K562 (cell line): Measurements from ENCODE around the gene EVI5L. TPM values are rescaled to one million over a fixed set of nuclear protein-coding genes. Genes with fewer than 3 reads are reported as not detected.
A peak's percentile ranks its signal among the peaks of the same experiment; 100 is the strongest.

Experiments used
- CBX2 ChIP-seq: fragments of 200-600 bp; sonication (generic); IDR thresholded peaks from one replicate; pipeline ENCODE4 v1.6.1; 2012; ENCODE audit warnings: mild to moderate bottlenecking, low read length, inconsistent platforms; ENCODE audit not compliant: insufficient read depth, poor library complexity, severe bottlenecking
- CHD1 ChIP-seq: fragments of 200-600 bp; sonication (generic); IDR thresholded peaks from one replicate; pipeline ENCODE4 v1.6.1; 2012; ENCODE audit warnings: mild to moderate bottlenecking, moderate library complexity, low read length, inconsistent platforms
- EP400 ChIP-seq: fragments of 450-650 bp; IDR thresholded peaks from 2 replicates; pipeline ENCODE4 v1.6.1; 2017; ENCODE audit warnings: antibody characterized with exemption, mild to moderate bottlenecking, moderate library complexity
- GABPB2 ChIP-seq: fragments of 250-450 bp; sonication (Bioruptor Pico); conservative IDR thresholded peaks from 2 replicates; pipeline ENCODE4 v1.5.1; 2021; ENCODE audit warnings: mild to moderate bottlenecking
- MBD1 ChIP-seq: fragments of 250-450 bp; sonication (Bioruptor Pico); IDR thresholded peaks from 2 replicates; pipeline ENCODE4 v1.8.0; 2022; ENCODE audit warnings: inconsistent platforms
- PBX2 ChIP-seq, 2 experiments: IDR thresholded peaks in 1 of 2; conservative IDR thresholded peaks in 1 of 2; 2 replicates each; pipeline ENCODE4 v1.6.1; 2016; ENCODE audit warnings: low read depth in 2 of 2, mild to moderate bottlenecking in 1 of 2, missing compliant biosample characterization in 1 of 2, missing genetic modification characterization in 1 of 2, moderate library complexity in 1 of 2
- PRDM10 ChIP-seq: fragments of 450-650 bp; IDR thresholded peaks from 2 replicates; pipeline ENCODE4 v1.6.1; 2018; ENCODE audit not compliant: partially characterized antibody
- RBBP5 ChIP-seq: fragments of 200-600 bp; sonication (generic); IDR thresholded peaks from 2 replicates; pipeline ENCODE4 v1.6.1; 2012; ENCODE audit warnings: borderline replicate concordance, mild to moderate bottlenecking, low read length, control low read depth, inconsistent platforms; ENCODE audit not compliant: insufficient read depth, poor library complexity, severe bottlenecking
- RBM34 ChIP-seq: fragments of 200-400 bp; formaldehyde crosslinking; IDR thresholded peaks from 2 replicates; pipeline ENCODE4 v1.6.1; 2018; ENCODE audit warnings: low read length, borderline replicate concordance; ENCODE audit not compliant: insufficient read depth
- TAF15 ChIP-seq: fragments of 200-400 bp; formaldehyde crosslinking; IDR thresholded peaks from 2 replicates; pipeline ENCODE4 v1.6.1; 2017; ENCODE audit warnings: mild to moderate bottlenecking, low read depth, low read length, moderate library complexity
- TAL1 ChIP-seq: fragments of 450-650 bp; IDR thresholded peaks from 2 replicates; pipeline ENCODE4 v1.6.1; 2016; ENCODE audit warnings: mild to moderate bottlenecking
- THRAP3 ChIP-seq: fragments of 450-650 bp; IDR thresholded peaks from 2 replicates; pipeline ENCODE4 v1.6.1; 2016; ENCODE audit warnings: mild to moderate bottlenecking, inconsistent platforms, borderline replicate concordance
- ZNF280B ChIP-seq: fragments of 250-450 bp; sonication (Bioruptor Pico); IDR thresholded peaks from 2 replicates; pipeline ENCODE4 v1.5.1; 2021; ENCODE audit warnings: mild to moderate bottlenecking
- ZNF384 ChIP-seq: IDR thresholded peaks from 2 replicates; pipeline ENCODE4 v1.6.1; 2012; ENCODE audit warnings: low read depth, low read length, improper control_type of control experiment
- polyA plus RNA-seq, 8 experiments: library from polyadenylated mRNA; depleted of rRNA in 4 of 8; stranded (reverse) in 5 of 8; unstranded in 3 of 8; fragments of >200 nt; fragmentation: Nextera tagmentation in 2 of 8; fragmentation: Illumina TruSeq in 1 of 8; extraction: Ambion mirVana in 2 of 8; extraction: Trizol in 1 of 8; gene quantifications; 2 replicates each; pipeline versions ENCODE4 v1.2.1 to v1.2.3, GENCODE V29; 2011 to 2014; ENCODE audit warnings: inconsistent platforms in 1 of 8, missing spikeins in 1 of 8
- total RNA-seq, 7 experiments: library from RNA; depleted of rRNA in 6 of 7; stranded (reverse); fragments of >200 nt in 6 of 7; fragmentation: Illumina TruSeq in 2 of 7; extraction: Trizol in 2 of 7; gene quantifications; 2 replicates each; pipeline versions ENCODE4 v1.2.1 to v1.2.3, GENCODE V29; 2011 to 2021; ENCODE audit warnings: low replicate concordance in 1 of 7

EVI5L gene
- total and polyA plus RNA-seq, 9 of the 15 experiments (the other 6 are each of a cell fraction or from before 2014, with no cell fraction given), result 0.69 to 1.8 (median 1.2) TPM; not detected in 2

- TF ChIP-seq EP400 (peak; percentile 88), PBX2 (CRISPR knock-in tag; IDR thresholded peaks at IDR 0.05; ENCODE audit: low read depth) (no peak), PBX2 (tag; conservative IDR thresholded peaks at IDR 0.05; ENCODE audit: low read depth) (no peak), RBBP5 (peak; percentile 66), PRDM10 (no peak), ZNF384 (no peak), GABPB2 (CRISPR knock-in tag) (no peak), ZNF280B (no peak), THRAP3 (no peak), CBX2 (no peak), TAF15 (no peak), CHD1 (peak; percentile 70), MBD1 (CRISPR knock-in tag) (no peak), TAL1 (no peak), RBM34 (no peak)
Measured at GRCh38 chr19:7903244-7904073, 73.4 kb downstream of the EVI5L start, which contains the start of gene MAP2K7 (continued).
